HepG2 (cell line): ENCODE data around the gene TBCB. TPM values are rescaled to one million over a fixed set of nuclear protein-coding genes. Genes with fewer than 3 reads are reported as not detected.
A peak's percentile ranks its signal among the peaks of the same experiment; 100 is the strongest.

Experiments used
- ATAC-seq: fragments of 200-7000 bp; cut with Tn5 transposase; 3 replicates; pipeline ENCODE4 v1.9.1; 2020; ENCODE audit warnings: mild to moderate bottlenecking, moderate library complexity
- BruUV-seq: library from RNA; stranded (reverse); fragments of 400-500 nt; replicated peaks from 2 replicates; lab custom pipeline; 2021; lab: Mats Ljungman, UMichigan
- CTCF ChIA-PET: fragments of 300-600 bp; formaldehyde crosslinking; extraction: SDS; loops from one replicate; lab custom pipeline; 2021; ENCODE audit warnings: low total read pairs, inconsistent platforms, low intra/inter-chr PET ratio; lab: Yijun Ruan, JAX
- POLR2A ChIA-PET: fragments of 350-600 bp; sonication (Branson Sonifier 250); formaldehyde crosslinking; loops from one replicate; lab custom pipeline; 2020; ENCODE audit warnings: antibody characterized with exemption, inconsistent platforms; lab: Yijun Ruan, JAX
- DNase-seq: peaks from one replicate; pipeline ENCODE4 v3.0.0-alpha.2; 2015; ENCODE audit warnings: low spot score
- FAIRE-seq: peaks from 3 replicates; lab custom pipeline; 2011; peaks lifted over from hg19 to GRCh38; lab: Jason Lieb, UNC
- H2AFZ ChIP-seq: one replicate; pipeline ENCODE4 v1.6.1; 2011; ENCODE audit warnings: low read length, inconsistent platforms
- H3K27ac ChIP-seq: fragments of 300-600 bp; 3 replicates; pipeline ENCODE4 v1.8.0; 2011; ENCODE audit warnings: mixed run types, mild to moderate bottlenecking, mixed read lengths, low read length, inconsistent platforms; ENCODE audit not compliant: insufficient read depth; ENCODE audit errors: extremely low read length
- H3K27me3 ChIP-seq, 2 experiments: fragments of 200-600 bp in 1 of 2; 2 replicates in 1 of 2; 3 replicates in 1 of 2; pipeline versions ENCODE4 v1.6.0 to v1.8.0; 2011; ENCODE audit warnings: low read length in 2 of 2, mild to moderate bottlenecking in 2 of 2, moderate library complexity in 2 of 2, inconsistent platforms in 1 of 2; ENCODE audit not compliant: insufficient read depth in 2 of 2, control insufficient read depth in 1 of 2
- H3K36me3 ChIP-seq, 2 experiments: fragments of 200-600 bp in 1 of 2; replicated peaks in 1 of 2; 2 replicates in 1 of 2; 3 replicates in 1 of 2; pipeline versions ENCODE4 v1.5.1 to v1.8.0; 2011; ENCODE audit warnings: low read length in 2 of 2, inconsistent platforms in 1 of 2; ENCODE audit not compliant: insufficient read depth in 2 of 2, control insufficient read depth in 1 of 2
- H3K4me1 ChIP-seq: 2 replicates; pipeline ENCODE4 v1.5.1; 2012; ENCODE audit warnings: low read length, inconsistent platforms; ENCODE audit not compliant: insufficient read depth
- H3K4me2 ChIP-seq: 2 replicates; pipeline ENCODE4 v1.6.0; 2011; ENCODE audit warnings: low read depth, low read length, inconsistent platforms
- H3K4me3 ChIP-seq, 3 experiments: fragments of 200-600 bp in 1 of 3; sonication (generic), shearing (Covaris generic) in 1 of 3; replicated peaks in 1 of 3; 2 replicates each; pipeline ENCODE4 v1.5.1; 2011 to 2016; ENCODE audit warnings: low read length in 3 of 3, inconsistent platforms in 2 of 3, low read depth in 2 of 3, mild to moderate bottlenecking in 2 of 3, control low read depth in 1 of 3, mixed read lengths in 1 of 3; ENCODE audit not compliant: insufficient read depth in 1 of 3
- H3K79me2 ChIP-seq: one replicate; pipeline ENCODE4 v1.6.1; 2011; ENCODE audit warnings: low read length, inconsistent platforms; ENCODE audit not compliant: insufficient read depth
- H3K9ac ChIP-seq: 2 replicates; pipeline ENCODE4 v1.6.0; 2011; ENCODE audit warnings: mild to moderate bottlenecking, low read depth, low read length, inconsistent platforms; ENCODE audit not compliant: insufficient read depth
- H3K9me3 ChIP-seq: 2 replicates; pipeline ENCODE4 v1.5.1; 2012; ENCODE audit warnings: mild to moderate bottlenecking, low read length
- H4K20me1 ChIP-seq: 2 replicates; pipeline ENCODE4 v1.6.0; 2011; ENCODE audit warnings: inconsistent platforms, mild to moderate bottlenecking, low read length, moderate library complexity; ENCODE audit not compliant: insufficient read depth
- ARNTL ChIP-seq: sonication (generic); formaldehyde crosslinking; IDR thresholded peaks from 2 replicates; pipeline ENCODE4 v1.4.0; 2020; ENCODE audit warnings: mild to moderate bottlenecking, missing genetic modification reagents
- BCL6 ChIP-seq: IDR thresholded peaks from 2 replicates; pipeline ENCODE4 v1.6.1; 2016; ENCODE audit warnings: missing genetic modification reagents, missing compliant biosample characterization
- CEBPB ChIP-seq: IDR thresholded peaks from 2 replicates; pipeline ENCODE4 v1.6.1; 2011; ENCODE audit warnings: low read depth, low read length, improper control_type of control experiment, borderline replicate concordance
- FOXA3 ChIP-seq: IDR thresholded peaks from 2 replicates; pipeline ENCODE4 v1.6.1; 2016; ENCODE audit warnings: missing genetic modification reagents, missing compliant biosample characterization
- FOXM1 ChIP-seq: sonication (generic); formaldehyde crosslinking; IDR thresholded peaks from 2 replicates; pipeline ENCODE4 v1.5.0; 2020; ENCODE audit warnings: missing genetic modification reagents
- REPIN1 ChIP-seq: sonication (generic); formaldehyde crosslinking; IDR thresholded peaks from 2 replicates; pipeline ENCODE4 v1.8.0; 2022; ENCODE audit warnings: missing genetic modification reagents, low read depth, mild to moderate bottlenecking, borderline replicate concordance
- SIX1 ChIP-seq: sonication (generic); formaldehyde crosslinking; IDR thresholded peaks from 2 replicates; pipeline ENCODE4 v1.4.0; 2020; ENCODE audit warnings: missing genetic modification reagents, borderline replicate concordance
- ZNF562 ChIP-seq: sonication (generic); formaldehyde crosslinking; IDR thresholded peaks from 2 replicates; pipeline ENCODE4 v1.8.0; 2022; ENCODE audit warnings: missing genetic modification reagents, borderline replicate concordance
- ZNF572 ChIP-seq: sonication (generic); formaldehyde crosslinking; IDR thresholded peaks from 2 replicates; pipeline ENCODE4 v1.5.1; 2020; ENCODE audit warnings: mild to moderate bottlenecking, missing genetic modification reagents
- ZNF629 ChIP-seq: sonication (generic); formaldehyde crosslinking; conservative IDR thresholded peaks from 2 replicates; pipeline ENCODE4 v1.5.0; 2020; ENCODE audit warnings: missing genetic modification reagents
- ZNF772 ChIP-seq: sonication (generic); formaldehyde crosslinking; IDR thresholded peaks from 2 replicates; pipeline ENCODE4 v1.5.0; 2020; ENCODE audit warnings: mild to moderate bottlenecking, missing genetic modification reagents
- WGBS: methylation state at CpG from one replicate; pipeline ENCODE4 v1.1.6; 2017; ENCODE audit warnings: low lambda C conversion rate; 5-methylcytosine and 5-hydroxymethylcytosine counted together
- in situ Hi-C: cut with HindIII; loops from 2 replicates; pipeline ENCODE4 v1.10.0; 2017; ENCODE audit warnings: low pct_unique_long_range_greater_than_20kb; ENCODE audit not compliant: extremely low pct_ligation_motif_present
- intact Hi-C: fragments of 100-400 bp; cut with micrococcal nuclease; formaldehyde crosslinking; loops from one replicate; pipeline ENCODE4 v1.10.0; 2022; ENCODE audit not compliant: unreplicated experiment
- polyA plus RNA-seq, 8 experiments: library from polyadenylated mRNA; depleted of rRNA in 3 of 8; stranded (reverse) in 7 of 8; unstranded in 1 of 8; fragments of >200 nt; fragmentation: Illumina TruSeq in 4 of 8; extraction: Trizol in 4 of 8; gene quantifications; 2 replicates each; pipeline versions ENCODE4 v1.2.1 to v1.2.3, GENCODE V29; 2011 to 2016; ENCODE audit warnings: low read depth in 4 of 8, missing spikeins in 1 of 8, mixed read lengths in 1 of 8; ENCODE audit not compliant: insufficient read depth in 1 of 8
- total RNA-seq, 5 experiments: library from RNA; depleted of rRNA; stranded (reverse); fragments of >200 nt; fragmentation: Illumina TruSeq; extraction: Trizol; gene quantifications; 2 replicates each; pipeline ENCODE4 v1.2.3, GENCODE V29; 2016; ENCODE audit warnings: low read depth in 1 of 5
- TF ChIP-seq, protein P1 (sequence below): sonication (generic); formaldehyde crosslinking; IDR thresholded peaks from 2 replicates; pipeline ENCODE4 v1.9.0; 2022; ENCODE audit warnings: missing genetic modification reagents, mild to moderate bottlenecking, borderline replicate concordance
- TF ChIP-seq, protein P2 (sequence below): sonication (generic); formaldehyde crosslinking; IDR thresholded peaks from 2 replicates; pipeline ENCODE4 v1.8.0; 2022; ENCODE audit warnings: missing genetic modification reagents, mild to moderate bottlenecking, inconsistent platforms, borderline replicate concordance

TBCB gene
- total and polyA plus RNA-seq, 2 of the 13 experiments (the other 11 are each of a cell fraction or from before 2014, with no cell fraction given) = 271 to 276 TPM

GRCh38 chr19:36142496-36142895 is 27.2 kb downstream of the TBCB start:
- H2AFZ ChIP-seq = no peak overlapping the region
- H3K4me3 ChIP-seq = no peak overlapping the region
- peaks cover 16% of the 10 kb centered on the region for H3K79me2 ChIP-seq
- in situ Hi-C loops = no loop called here
- H3K9ac ChIP-seq = no peak overlapping the region
- peaks cover 9% of the 10 kb centered on the region for H3K4me1 ChIP-seq
- intact Hi-C loops = no loop called here
- H3K4me2 ChIP-seq = no peak overlapping the region
- no peak for ATAC-seq
- DNase-seq = no peak
- WGBS = 98% methylated on average over 9 of the region's 9 CpGs
- no peaks in the 10 kb centered on the region; a peak in 1 of 5 replicates for H3K27me3 ChIP-seq
- peaks cover 8% of the 10 kb centered on the region for H4K20me1 ChIP-seq
- no peaks in the 10 kb centered on the region for H3K9me3 ChIP-seq
- TF ChIP-seq, protein P1, sequence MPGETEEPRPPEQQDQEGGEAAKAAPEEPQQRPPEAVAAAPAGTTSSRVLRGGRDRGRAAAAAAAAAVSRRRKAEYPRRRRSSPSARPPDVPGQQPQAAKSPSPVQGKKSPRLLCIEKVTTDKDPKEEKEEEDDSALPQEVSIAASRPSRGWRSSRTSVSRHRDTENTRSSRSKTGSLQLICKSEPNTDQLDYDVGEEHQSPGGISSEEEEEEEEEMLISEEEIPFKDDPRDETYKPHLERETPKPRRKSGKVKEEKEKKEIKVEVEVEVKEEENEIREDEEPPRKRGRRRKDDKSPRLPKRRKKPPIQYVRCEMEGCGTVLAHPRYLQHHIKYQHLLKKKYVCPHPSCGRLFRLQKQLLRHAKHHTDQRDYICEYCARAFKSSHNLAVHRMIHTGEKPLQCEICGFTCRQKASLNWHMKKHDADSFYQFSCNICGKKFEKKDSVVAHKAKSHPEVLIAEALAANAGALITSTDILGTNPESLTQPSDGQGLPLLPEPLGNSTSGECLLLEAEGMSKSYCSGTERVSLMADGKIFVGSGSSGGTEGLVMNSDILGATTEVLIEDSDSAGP (CRISPR knock-in tag) = no peak
- TF ChIP-seq ZNF562 (CRISPR knock-in tag) (no peak), CEBPB (no peak), ZNF572 (CRISPR knock-in tag) (no peak), ARNTL (no peak)
- CTCF ChIA-PET = no interaction called here
- H3K36me3 ChIP-seq = peaks cover 23 to 35% of the 10 kb centered on the region in 2 experiments
- BruUV-seq = no TSS peak
- no peak overlapping the region for H3K27ac ChIP-seq
- POLR2A ChIA-PET = no interaction called here
- FAIRE-seq = no peak

- Histone ChIP-seq H3K27me3 (no peaks in the 10 kb centered on the region; a peak in 1 of 5 replicates), H3K79me2 (peaks cover 16% of the 10 kb centered on the region), H3K9me3 (no peaks in the 10 kb centered on the region), H3K27ac (no peak overlapping the region), H3K4me3 (no peak overlapping the region), H3K9ac (no peak overlapping the region), H3K4me1 (peaks cover 9% of the 10 kb centered on the region), H4K20me1 (peaks cover 8% of the 10 kb centered on the region), H2AFZ (no peak overlapping the region), H3K4me2 (no peak overlapping the region), H3K36me3 (peaks cover 28 to 50% of the 10 kb centered on the region in 2 experiments)
- ATAC-seq (no peak), FAIRE-seq (no peak), DNase-seq (no peak)
- intact Hi-C loops = no loop called here
- in situ Hi-C loops = no loop called here
- 97% methylated on average over 6 of the region's 6 CpGs for WGBS
- TF ChIP-seq ZNF629 (CRISPR knock-in tag) (peak; percentile 82), FOXA3 (CRISPR knock-in tag) (no peak), REPIN1 (CRISPR knock-in tag) (no peak), ZNF772 (CRISPR knock-in tag) (no peak), FOXM1 (CRISPR knock-in tag) (no peak), BCL6 (CRISPR knock-in tag) (no peak), SIX1 (no peak)
- TF ChIP-seq, protein P2, sequence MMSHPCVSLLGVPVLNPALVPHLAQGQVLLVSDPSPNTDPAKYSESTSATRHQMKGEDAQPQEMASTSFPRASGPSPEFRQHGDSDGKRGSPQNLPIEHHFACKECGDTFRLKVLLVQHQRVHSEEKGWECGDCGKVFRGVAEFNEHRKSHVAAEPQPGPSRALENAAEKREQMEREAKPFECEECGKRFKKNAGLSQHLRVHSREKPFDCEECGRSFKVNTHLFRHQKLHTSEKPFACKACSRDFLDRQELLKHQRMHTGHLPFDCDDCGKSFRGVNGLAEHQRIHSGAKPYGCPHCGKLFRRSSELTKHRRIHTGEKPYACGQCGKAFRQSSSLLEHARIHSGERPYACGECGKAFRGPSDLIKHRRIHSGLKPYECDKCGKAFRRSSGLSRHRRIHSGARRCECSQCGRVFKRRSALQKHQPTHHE = no peak
- CTCF ChIA-PET = no interaction called here
- POLR2A ChIA-PET = interaction anchor here (1.3 kb wide), 1 partner anchor 30 kb away, joined by 5 read pairs; the partner anchor contains the start of genes POLR2I and TBCB
- no TSS peak for BruUV-seq
Measured at GRCh38 chr19:36144624-36145023, 29.4 kb downstream of the TBCB start.
